ENCODE results near the gene C1QBP. TPM values are rescaled to one million over a fixed set of nuclear protein-coding genes. Genes with fewer than 3 reads are reported as not detected.

The C1QBP gene
- total and polyA plus RNA-seq, 2 of the 8 experiments (the other 6 are each of a cell fraction or from before 2014, with no cell fraction given): 355 to 454 TPM

DNA sequence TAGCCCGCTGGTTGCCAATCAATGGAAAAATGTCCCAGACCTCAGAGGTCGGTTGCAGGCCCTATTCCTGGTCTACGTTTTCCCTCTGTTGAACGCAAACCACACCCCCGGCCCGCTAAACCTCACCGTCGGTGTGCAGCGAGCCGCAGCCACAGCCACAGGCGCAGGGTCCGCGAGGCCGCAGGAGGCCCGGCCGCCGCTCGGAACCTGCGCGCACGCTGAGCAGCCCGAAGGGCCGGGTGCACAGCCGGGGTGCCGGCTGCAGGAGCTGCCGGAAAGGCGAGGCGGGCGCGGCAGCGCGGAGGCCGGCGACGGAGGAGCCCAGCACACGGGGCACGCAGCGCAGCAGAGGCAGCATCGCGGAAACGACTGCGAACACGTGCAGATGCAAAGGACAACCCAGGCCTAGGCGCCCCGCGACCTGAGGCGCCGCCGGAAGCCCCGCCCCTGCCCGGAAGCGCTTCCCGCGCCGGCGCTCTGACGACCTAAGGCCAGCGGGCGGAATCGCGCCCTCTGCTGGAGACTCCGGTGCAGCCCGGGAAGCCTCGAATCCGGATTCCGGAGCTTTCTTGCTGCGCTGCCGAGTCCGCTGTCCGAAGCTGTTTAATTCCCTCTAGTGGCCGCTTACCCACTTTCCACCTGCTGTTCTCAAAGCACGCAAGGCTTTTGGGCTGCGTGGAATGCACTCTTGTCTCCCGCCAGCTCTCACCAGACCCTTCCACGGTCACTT is at the start of gene C1QBP (continued):
- TF ChIP-seq TAF7 (optimal IDR thresholded peaks at IDR 0.05; ENCODE audit: borderline replicate concordance, low read depth, low read length) (peak; percentile 46), RBBP5 (IDR thresholded peaks at IDR 0.05; ENCODE audit: borderline replicate concordance, low read depth, low read length) (0 out of 2 replicates have a peak, but pooled peaks have one; percentile 77)

Data from H1 (cell line).